ENCODE measurements around the gene NAV1. TPM values are rescaled to one million over a fixed set of nuclear protein-coding genes. Genes with fewer than 3 reads are reported as not detected.

NAV1 gene
- total and polyA plus RNA-seq, 2 experiments from 2014 or later: 22.7 to 37.4 TPM

DNA sequence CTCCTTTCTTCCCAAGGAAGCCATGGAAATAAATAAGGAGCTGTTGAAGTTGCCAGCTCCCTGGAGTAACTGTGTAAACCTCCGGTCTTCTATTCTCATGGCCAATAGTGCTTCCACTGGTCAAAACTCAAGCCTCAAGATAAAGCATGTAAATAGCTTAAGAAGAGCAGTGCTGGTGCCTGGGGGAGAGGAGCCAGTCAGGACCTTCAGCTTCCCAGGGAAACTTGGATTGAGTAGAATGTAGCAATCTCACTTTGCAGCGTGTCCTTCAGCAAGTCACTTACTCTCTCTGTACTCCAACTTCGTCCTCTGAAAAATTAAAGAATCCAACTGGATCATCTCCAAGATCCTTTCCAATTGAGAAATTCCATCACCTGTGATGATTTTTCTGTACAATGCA is 44.7 kb downstream of the NAV1 start:
- H3K4me3 ChIP-seq: no peak overlapping the region
- no peaks in the 10 kb centered on the region for H3F3A ChIP-seq (replicated peaks; ENCODE audit: low read depth)
- no peaks in the 10 kb centered on the region for H3K79me2 ChIP-seq (replicated peaks; ENCODE audit: insufficient read depth)
- DNase-seq (ENCODE audit: low spot score) (no peak), ATAC-seq (no peak)
- H3K4me1 Mint-ChIP-seq: peaks cover 20% of the 10 kb centered on the region
- H3K36me3 Mint-ChIP-seq (ENCODE audit: low read depth): no peaks in the 10 kb centered on the region; the same call in 2 of the 3 replicates
- H3K4me3 Mint-ChIP-seq: no peak overlapping the region
- no peak overlapping the region for H3K4me2 ChIP-seq
- H3K27me3 ChIP-seq (ENCODE audit: insufficient read depth): no peaks in the 10 kb centered on the region
- H3K36me3 ChIP-seq (ENCODE audit: insufficient read depth): no peaks in the 10 kb centered on the region
- H4K20me1 ChIP-seq (replicated peaks; ENCODE audit: insufficient read depth): no peaks in the 10 kb centered on the region
- no peak overlapping the region for H3K27ac ChIP-seq (ENCODE audit: low read depth)
- H3K27ac Mint-ChIP-seq: no peak overlapping the region
- H3K9me2 ChIP-seq (ENCODE audit: insufficient read depth): 0 out of 2 replicates have a peak, but pooled peaks cover 2% of the 10 kb centered on the region
- no peaks in the 10 kb centered on the region for H3K9me3 Mint-ChIP-seq
- no peak overlapping the region for H2AFZ ChIP-seq
- H3K27me3 Mint-ChIP-seq (ENCODE audit: insufficient read depth, low read depth, poor library complexity): peaks cover 6% of the 10 kb centered on the region
- TF ChIP-seq EZH2phosphoT487 (IDR thresholded peaks at IDR 0.05; ENCODE audit: unreplicated experiment) (no peak), ZNF331 (CRISPR knock-in tag; IDR thresholded peaks at IDR 0.05; ENCODE audit: low read depth) (no peak), STAT1 (IDR thresholded peaks at IDR 0.05; ENCODE audit: unreplicated experiment) (no peak), EZH2 (IDR thresholded peaks at IDR 0.05; ENCODE audit: low read depth, unreplicated experiment) (no peak), POLR2AphosphoS5 (IDR thresholded peaks at IDR 0.05; ENCODE audit: low read depth) (no peak), ZNF114 (CRISPR knock-in tag; IDR thresholded peaks at IDR 0.05) (no peak), CREB1 (CRISPR knock-in tag; IDR thresholded peaks at IDR 0.05; ENCODE audit: low read depth) (no peak), NANOG (IDR thresholded peaks at IDR 0.05; ENCODE audit: borderline replicate concordance) (no peak), JUNB (IDR thresholded peaks at IDR 0.05; ENCODE audit: unreplicated experiment) (no peak)
- TF ChIP-seq, protein P1, sequence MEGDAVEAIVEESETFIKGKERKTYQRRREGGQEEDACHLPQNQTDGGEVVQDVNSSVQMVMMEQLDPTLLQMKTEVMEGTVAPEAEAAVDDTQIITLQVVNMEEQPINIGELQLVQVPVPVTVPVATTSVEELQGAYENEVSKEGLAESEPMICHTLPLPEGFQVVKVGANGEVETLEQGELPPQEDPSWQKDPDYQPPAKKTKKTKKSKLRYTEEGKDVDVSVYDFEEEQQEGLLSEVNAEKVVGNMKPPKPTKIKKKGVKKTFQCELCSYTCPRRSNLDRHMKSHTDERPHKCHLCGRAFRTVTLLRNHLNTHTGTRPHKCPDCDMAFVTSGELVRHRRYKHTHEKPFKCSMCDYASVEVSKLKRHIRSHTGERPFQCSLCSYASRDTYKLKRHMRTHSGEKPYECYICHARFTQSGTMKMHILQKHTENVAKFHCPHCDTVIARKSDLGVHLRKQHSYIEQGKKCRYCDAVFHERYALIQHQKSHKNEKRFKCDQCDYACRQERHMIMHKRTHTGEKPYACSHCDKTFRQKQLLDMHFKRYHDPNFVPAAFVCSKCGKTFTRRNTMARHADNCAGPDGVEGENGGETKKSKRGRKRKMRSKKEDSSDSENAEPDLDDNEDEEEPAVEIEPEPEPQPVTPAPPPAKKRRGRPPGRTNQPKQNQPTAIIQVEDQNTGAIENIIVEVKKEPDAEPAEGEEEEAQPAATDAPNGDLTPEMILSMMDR (conservative IDR thresholded peaks at IDR 0.05; ENCODE audit: low read depth in 2 of 2): no peak
- TF ChIP-seq, protein P2, sequence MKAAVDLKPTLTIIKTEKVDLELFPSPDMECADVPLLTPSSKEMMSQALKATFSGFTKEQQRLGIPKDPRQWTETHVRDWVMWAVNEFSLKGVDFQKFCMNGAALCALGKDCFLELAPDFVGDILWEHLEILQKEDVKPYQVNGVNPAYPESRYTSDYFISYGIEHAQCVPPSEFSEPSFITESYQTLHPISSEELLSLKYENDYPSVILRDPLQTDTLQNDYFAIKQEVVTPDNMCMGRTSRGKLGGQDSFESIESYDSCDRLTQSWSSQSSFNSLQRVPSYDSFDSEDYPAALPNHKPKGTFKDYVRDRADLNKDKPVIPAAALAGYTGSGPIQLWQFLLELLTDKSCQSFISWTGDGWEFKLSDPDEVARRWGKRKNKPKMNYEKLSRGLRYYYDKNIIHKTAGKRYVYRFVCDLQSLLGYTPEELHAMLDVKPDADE (IDR thresholded peaks at IDR 0.05): no peak
- TF ChIP-seq, protein P3, sequence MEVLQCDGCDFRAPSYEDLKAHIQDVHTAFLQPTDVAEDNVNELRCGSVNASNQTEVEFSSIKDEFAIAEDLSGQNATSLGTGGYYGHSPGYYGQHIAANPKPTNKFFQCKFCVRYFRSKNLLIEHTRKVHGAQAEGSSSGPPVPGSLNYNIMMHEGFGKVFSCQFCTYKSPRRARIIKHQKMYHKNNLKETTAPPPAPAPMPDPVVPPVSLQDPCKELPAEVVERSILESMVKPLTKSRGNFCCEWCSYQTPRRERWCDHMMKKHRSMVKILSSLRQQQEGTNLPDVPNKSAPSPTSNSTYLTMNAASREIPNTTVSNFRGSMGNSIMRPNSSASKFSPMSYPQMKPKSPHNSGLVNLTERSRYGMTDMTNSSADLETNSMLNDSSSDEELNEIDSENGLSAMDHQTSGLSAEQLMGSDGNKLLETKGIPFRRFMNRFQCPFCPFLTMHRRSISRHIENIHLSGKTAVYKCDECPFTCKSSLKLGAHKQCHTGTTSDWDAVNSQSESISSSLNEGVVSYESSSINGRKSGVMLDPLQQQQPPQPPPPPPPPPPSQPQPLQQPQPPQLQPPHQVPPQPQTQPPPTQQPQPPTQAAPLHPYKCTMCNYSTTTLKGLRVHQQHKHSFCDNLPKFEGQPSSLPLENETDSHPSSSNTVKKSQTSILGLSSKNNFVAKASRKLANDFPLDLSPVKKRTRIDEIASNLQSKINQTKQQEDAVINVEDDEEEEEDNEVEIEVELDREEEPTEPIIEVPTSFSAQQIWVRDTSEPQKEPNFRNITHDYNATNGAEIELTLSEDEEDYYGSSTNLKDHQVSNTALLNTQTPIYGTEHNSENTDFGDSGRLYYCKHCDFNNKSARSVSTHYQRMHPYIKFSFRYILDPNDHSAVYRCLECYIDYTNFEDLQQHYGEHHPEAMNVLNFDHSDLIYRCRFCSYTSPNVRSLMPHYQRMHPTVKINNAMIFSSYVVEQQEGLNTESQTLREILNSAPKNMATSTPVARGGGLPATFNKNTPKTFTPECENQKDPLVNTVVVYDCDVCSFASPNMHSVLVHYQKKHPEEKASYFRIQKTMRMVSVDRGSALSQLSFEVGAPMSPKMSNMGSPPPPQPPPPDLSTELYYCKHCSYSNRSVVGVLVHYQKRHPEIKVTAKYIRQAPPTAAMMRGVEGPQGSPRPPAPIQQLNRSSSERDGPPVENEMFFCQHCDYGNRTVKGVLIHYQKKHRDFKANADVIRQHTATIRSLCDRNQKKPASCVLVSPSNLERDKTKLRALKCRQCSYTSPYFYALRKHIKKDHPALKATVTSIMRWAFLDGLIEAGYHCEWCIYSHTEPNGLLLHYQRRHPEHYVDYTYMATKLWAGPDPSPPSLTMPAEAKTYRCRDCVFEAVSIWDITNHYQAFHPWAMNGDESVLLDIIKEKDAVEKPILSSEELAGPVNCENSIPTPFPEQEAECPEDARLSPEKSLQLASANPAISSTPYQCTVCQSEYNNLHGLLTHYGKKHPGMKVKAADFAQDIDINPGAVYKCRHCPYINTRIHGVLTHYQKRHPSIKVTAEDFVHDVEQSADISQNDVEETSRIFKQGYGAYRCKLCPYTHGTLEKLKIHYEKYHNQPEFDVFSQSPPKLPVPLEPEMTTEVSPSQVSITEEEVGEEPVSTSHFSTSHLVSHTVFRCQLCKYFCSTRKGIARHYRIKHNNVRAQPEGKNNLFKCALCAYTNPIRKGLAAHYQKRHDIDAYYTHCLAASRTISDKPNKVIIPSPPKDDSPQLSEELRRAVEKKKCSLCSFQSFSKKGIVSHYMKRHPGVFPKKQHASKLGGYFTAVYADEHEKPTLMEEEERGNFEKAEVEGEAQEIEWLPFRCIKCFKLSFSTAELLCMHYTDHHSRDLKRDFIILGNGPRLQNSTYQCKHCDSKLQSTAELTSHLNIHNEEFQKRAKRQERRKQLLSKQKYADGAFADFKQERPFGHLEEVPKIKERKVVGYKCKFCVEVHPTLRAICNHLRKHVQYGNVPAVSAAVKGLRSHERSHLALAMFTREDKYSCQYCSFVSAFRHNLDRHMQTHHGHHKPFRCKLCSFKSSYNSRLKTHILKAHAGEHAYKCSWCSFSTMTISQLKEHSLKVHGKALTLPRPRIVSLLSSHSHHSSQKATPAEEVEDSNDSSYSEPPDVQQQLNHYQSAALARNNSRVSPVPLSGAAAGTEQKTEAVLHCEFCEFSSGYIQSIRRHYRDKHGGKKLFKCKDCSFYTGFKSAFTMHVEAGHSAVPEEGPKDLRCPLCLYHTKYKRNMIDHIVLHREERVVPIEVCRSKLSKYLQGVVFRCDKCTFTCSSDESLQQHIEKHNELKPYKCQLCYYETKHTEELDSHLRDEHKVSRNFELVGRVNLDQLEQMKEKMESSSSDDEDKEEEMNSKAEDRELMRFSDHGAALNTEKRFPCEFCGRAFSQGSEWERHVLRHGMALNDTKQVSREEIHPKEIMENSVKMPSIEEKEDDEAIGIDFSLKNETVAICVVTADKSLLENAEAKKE (CRISPR knock-in tag; IDR thresholded peaks at IDR 0.05): no peak
- TF ChIP-seq, protein P4, sequence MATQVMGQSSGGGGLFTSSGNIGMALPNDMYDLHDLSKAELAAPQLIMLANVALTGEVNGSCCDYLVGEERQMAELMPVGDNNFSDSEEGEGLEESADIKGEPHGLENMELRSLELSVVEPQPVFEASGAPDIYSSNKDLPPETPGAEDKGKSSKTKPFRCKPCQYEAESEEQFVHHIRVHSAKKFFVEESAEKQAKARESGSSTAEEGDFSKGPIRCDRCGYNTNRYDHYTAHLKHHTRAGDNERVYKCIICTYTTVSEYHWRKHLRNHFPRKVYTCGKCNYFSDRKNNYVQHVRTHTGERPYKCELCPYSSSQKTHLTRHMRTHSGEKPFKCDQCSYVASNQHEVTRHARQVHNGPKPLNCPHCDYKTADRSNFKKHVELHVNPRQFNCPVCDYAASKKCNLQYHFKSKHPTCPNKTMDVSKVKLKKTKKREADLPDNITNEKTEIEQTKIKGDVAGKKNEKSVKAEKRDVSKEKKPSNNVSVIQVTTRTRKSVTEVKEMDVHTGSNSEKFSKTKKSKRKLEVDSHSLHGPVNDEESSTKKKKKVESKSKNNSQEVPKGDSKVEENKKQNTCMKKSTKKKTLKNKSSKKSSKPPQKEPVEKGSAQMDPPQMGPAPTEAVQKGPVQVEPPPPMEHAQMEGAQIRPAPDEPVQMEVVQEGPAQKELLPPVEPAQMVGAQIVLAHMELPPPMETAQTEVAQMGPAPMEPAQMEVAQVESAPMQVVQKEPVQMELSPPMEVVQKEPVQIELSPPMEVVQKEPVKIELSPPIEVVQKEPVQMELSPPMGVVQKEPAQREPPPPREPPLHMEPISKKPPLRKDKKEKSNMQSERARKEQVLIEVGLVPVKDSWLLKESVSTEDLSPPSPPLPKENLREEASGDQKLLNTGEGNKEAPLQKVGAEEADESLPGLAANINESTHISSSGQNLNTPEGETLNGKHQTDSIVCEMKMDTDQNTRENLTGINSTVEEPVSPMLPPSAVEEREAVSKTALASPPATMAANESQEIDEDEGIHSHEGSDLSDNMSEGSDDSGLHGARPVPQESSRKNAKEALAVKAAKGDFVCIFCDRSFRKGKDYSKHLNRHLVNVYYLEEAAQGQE (IDR thresholded peaks at IDR 0.05; ENCODE audit: unreplicated experiment): no peak
- H3K4me1 ChIP-seq (ENCODE audit: insufficient read depth): no peaks in the 10 kb centered on the region; the same call in 1 of the 2 replicates
